ENCODE measurements around the gene MTARC1. TPM values are rescaled to one million over a fixed set of nuclear protein-coding genes. Genes with fewer than 3 reads are reported as not detected.
A peak's percentile ranks its signal among the peaks of the same experiment; 100 is the strongest.

The MTARC1 gene
- polyA plus RNA-seq, 1 donor (not counting 4 experiments of a cell fraction or from before 2014, with no cell fraction given): 2.1 TPM

DNA sequence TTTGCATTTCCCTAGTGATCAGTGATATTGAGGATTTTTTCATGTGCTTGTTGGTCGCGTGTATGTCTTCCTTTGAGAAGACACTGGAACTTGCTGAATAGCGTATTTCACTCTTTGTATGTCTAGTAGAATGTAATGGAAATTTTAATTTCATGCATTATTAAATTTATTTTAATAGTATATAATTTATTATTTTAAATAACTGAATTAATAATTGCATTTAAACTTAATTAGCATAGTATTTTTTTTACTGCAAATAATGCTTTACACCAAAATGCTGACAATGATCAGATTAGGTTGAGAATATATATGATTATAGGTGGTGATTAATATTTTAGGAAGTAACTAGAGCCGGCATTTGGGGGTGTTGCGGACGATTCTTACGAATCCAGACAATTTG, 10.5 kb upstream of the MTARC1 start:
- Histone ChIP-seq H3K4me2 (ENCODE audit: control insufficient read depth, extremely low read depth, insufficient read depth, low read depth, low read length) (no peak overlapping the region), H3K36me3 (ENCODE audit: control insufficient read depth in 2 of 2, extremely low read depth in 1 of 2, insufficient read depth in 2 of 2, low read length in 2 of 2) (no peaks in the 10 kb centered on the region), H4K20me1 (ENCODE audit: control insufficient read depth, extremely low read depth, insufficient read depth, low read length) (no peaks in the 10 kb centered on the region), H3K4me1 (ENCODE audit: control insufficient read depth, extremely low read depth, insufficient read depth, low read length) (no peaks in the 10 kb centered on the region), H2AFZ (ENCODE audit: control insufficient read depth, low read length) (no peak overlapping the region), H3K4me3 (ENCODE audit: control insufficient read depth in 2 of 3, extremely low read depth in 1 of 3, insufficient read depth in 2 of 3, low read depth in 1 of 3, low read length in 3 of 3) (no peak overlapping the region), H3K79me2 (ENCODE audit: control insufficient read depth, insufficient read depth, low read length) (no peaks in the 10 kb centered on the region), H3K9me3 (ENCODE audit: control insufficient read depth, low read depth, low read length) (no peaks in the 10 kb centered on the region), H3K9ac (ENCODE audit: control insufficient read depth, extremely low read depth, insufficient read depth, low read length) (no peak overlapping the region), H3K9me1 (ENCODE audit: control insufficient read depth, extremely low read depth, insufficient read depth, low read length) (no peaks in the 10 kb centered on the region), H3K27me3 (ENCODE audit: control insufficient read depth, extremely low read depth, insufficient read depth, low read length) (no peaks in the 10 kb centered on the region), H3K27ac (ENCODE audit: control insufficient read depth, insufficient read depth, low read length) (no peak overlapping the region)
- no peak for DNase-seq (ENCODE audit: low read depth, low spot score)
- FAIRE-seq: no peak
- TF ChIP-seq EZH2 (IDR thresholded peaks at IDR 0.05; ENCODE audit: low read length): no peak
- TF ChIP-seq, protein P1, sequence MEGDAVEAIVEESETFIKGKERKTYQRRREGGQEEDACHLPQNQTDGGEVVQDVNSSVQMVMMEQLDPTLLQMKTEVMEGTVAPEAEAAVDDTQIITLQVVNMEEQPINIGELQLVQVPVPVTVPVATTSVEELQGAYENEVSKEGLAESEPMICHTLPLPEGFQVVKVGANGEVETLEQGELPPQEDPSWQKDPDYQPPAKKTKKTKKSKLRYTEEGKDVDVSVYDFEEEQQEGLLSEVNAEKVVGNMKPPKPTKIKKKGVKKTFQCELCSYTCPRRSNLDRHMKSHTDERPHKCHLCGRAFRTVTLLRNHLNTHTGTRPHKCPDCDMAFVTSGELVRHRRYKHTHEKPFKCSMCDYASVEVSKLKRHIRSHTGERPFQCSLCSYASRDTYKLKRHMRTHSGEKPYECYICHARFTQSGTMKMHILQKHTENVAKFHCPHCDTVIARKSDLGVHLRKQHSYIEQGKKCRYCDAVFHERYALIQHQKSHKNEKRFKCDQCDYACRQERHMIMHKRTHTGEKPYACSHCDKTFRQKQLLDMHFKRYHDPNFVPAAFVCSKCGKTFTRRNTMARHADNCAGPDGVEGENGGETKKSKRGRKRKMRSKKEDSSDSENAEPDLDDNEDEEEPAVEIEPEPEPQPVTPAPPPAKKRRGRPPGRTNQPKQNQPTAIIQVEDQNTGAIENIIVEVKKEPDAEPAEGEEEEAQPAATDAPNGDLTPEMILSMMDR (optimal IDR thresholded peaks at IDR 0.05 in 1 of 3, IDR thresholded peaks at IDR 0.05 in 1 of 3, conservative IDR thresholded peaks at IDR 0.05 in 1 of 3; ENCODE audit: extremely low read depth in 1 of 3, insufficient read depth in 2 of 3, low read length in 3 of 3): no peak
- dilution Hi-C loops (cut with MboI; ENCODE audit: extremely low pct_ligation_motif_present, low sequenced_read_pairs): no loop called here

DNA sequence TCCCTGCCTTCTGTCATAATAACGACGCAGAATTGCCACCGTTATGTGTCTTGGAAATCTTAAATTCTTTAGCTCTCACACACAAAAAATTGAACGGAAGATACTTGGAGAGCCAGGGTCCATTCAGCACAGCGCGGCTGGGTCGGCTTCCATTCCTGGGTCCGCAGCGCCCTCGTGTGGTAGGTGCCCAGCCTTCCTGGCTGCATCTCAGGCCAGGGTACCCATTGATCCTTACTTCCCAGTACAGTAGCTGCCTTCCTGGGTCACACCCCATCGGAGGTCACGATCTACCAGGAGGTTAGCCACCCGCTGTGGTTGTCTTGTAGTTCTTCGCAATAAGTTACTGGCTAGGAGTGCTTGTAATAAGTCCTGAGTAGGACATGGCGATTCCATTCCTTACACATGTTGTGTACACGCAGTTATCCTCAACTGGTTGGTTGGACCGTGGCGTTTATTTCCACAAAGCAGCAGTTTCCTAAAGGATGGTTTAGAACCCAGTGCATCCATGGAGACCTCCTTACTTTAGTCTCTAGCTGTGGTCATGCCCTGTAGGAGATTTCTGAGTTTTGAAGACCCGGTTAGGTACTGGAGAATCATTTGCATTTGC, 9.9 kb upstream of the MTARC1 start:
- Histone ChIP-seq H3K36me3 (ENCODE audit: control insufficient read depth in 2 of 2, extremely low read depth in 1 of 2, insufficient read depth in 2 of 2, low read length in 2 of 2) (no peaks in the 10 kb centered on the region), H3K9me1 (ENCODE audit: control insufficient read depth, extremely low read depth, insufficient read depth, low read length) (no peaks in the 10 kb centered on the region), H3K79me2 (ENCODE audit: control insufficient read depth, insufficient read depth, low read length) (no peaks in the 10 kb centered on the region), H3K4me2 (ENCODE audit: control insufficient read depth, extremely low read depth, insufficient read depth, low read depth, low read length) (no peak overlapping the region), H3K9me3 (ENCODE audit: control insufficient read depth, low read depth, low read length) (no peaks in the 10 kb centered on the region), H3K4me3 (ENCODE audit: control insufficient read depth in 2 of 3, extremely low read depth in 1 of 3, insufficient read depth in 2 of 3, low read depth in 1 of 3, low read length in 3 of 3) (no peak overlapping the region), H4K20me1 (ENCODE audit: control insufficient read depth, extremely low read depth, insufficient read depth, low read length) (no peaks in the 10 kb centered on the region), H2AFZ (ENCODE audit: control insufficient read depth, low read length) (no peak overlapping the region), H3K4me1 (ENCODE audit: control insufficient read depth, extremely low read depth, insufficient read depth, low read length) (no peaks in the 10 kb centered on the region), H3K27ac (ENCODE audit: control insufficient read depth, insufficient read depth, low read length) (no peak overlapping the region), H3K27me3 (ENCODE audit: control insufficient read depth, extremely low read depth, insufficient read depth, low read length) (no peaks in the 10 kb centered on the region), H3K9ac (ENCODE audit: control insufficient read depth, extremely low read depth, insufficient read depth, low read length) (no peak overlapping the region)
- no peak for DNase-seq (ENCODE audit: low read depth, low spot score)
- dilution Hi-C loops (cut with MboI; ENCODE audit: extremely low pct_ligation_motif_present, low sequenced_read_pairs): no loop called here
- peak; percentile 63 for FAIRE-seq
- TF ChIP-seq EZH2 (IDR thresholded peaks at IDR 0.05; ENCODE audit: low read length): no peak
- TF ChIP-seq, protein P1 (optimal IDR thresholded peaks at IDR 0.05 in 1 of 3, IDR thresholded peaks at IDR 0.05 in 1 of 3, conservative IDR thresholded peaks at IDR 0.05 in 1 of 3; ENCODE audit: extremely low read depth in 1 of 3, insufficient read depth in 2 of 3, low read length in 3 of 3): peak; percentile 93 to 100 (median 96)

Measured in keratinocyte (primary cell).